Brain pericyte (primary cell): ENCODE data around the gene DNMBP.
"Not testable (repeated sequence)": the region's sequence is repeated elsewhere in the genome, so short reads cannot be mapped to it uniquely, and the experiment has no call there.

Experiments
- DNase-seq: peaks from one replicate; pipeline ENCODE4 v3.0.0-alpha.2; 2012; ENCODE audit warnings: low read depth, low spot score

The DNMBP gene

DNA sequence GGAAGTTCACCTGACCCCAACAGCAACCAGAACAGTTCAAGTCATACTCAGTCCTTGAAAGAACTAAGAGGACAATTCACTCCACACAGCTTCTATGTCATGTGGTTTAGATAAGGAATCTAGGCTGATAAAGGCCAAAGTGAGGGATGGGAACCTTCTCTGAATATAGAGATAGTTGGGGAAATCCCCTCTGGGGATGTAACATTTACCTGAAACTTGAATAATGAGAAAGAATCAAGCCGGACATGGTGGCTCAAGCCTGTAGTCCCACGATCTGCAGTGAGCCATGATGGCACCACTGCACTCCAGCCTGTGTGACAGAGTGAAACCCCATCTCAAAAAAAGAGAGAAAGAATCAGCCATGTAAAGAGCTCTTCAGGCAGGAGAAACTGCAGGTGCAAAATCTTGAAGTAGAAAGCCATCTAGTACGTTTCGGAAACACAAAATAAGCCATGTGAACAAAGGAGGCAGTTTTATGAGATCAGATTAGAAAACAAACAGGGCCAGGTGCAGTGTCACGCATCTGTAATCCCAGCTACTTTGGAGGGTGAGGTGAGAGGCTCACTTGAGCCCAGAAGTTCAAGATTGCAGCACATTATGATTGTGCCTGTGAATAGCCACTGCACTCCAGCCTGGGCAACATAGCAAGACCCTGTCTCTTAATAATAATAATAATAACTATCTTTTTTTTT is 4.5 kb upstream of the DNMBP start:
- DNase-seq: no peak

DNA sequence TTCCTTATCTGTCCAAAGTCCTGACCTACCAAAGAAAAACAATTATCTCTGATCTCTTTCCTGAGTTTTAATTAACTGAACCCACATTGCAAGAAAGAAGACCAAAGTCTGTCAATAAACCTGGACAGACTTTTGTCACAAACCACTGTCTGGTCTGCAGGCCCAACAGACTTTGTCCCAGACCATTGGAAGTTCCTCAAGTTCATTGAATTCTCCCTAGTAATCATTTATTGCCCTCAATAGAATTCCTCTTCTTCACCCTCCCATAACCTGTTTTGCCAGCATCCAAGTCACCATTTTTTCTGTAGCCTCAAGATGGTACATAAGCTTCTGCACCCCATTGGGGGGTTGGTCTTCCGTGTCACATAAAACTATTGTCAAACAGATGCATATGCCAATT is 3.9 kb upstream of the DNMBP start:
- no peak for DNase-seq

GRCh38 chr10:100011906-100012305 is 2.2 kb upstream of the DNMBP start:
- not testable (repeated sequence) for DNase-seq

- DNase-seq: no peak
Observed at GRCh38 chr10:100009283-100009792, 409 bp downstream of the DNMBP start.

GRCh38 chr10:100008708-100009282 is 952 bp downstream of the DNMBP start:
- no peak for DNase-seq

DNA sequence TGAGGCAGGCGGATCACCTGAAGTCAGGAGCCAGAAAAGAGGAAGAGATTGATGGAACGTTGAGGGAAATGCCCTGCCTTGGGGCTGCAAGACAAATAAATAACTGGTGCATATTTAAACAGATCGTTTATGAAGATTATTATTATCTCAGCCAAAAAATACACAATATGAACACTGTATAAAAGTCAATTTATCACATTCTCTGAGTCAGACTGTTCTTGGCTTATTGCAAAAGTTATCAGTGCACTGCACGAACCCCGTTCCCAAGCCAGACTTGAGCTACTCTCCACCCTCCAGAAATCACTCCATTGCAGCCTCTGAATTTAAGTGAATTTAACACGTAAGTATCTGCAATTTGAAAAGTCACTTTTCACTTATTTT is 1.6 kb downstream of the DNMBP start:
- no peak for DNase-seq

DNA sequence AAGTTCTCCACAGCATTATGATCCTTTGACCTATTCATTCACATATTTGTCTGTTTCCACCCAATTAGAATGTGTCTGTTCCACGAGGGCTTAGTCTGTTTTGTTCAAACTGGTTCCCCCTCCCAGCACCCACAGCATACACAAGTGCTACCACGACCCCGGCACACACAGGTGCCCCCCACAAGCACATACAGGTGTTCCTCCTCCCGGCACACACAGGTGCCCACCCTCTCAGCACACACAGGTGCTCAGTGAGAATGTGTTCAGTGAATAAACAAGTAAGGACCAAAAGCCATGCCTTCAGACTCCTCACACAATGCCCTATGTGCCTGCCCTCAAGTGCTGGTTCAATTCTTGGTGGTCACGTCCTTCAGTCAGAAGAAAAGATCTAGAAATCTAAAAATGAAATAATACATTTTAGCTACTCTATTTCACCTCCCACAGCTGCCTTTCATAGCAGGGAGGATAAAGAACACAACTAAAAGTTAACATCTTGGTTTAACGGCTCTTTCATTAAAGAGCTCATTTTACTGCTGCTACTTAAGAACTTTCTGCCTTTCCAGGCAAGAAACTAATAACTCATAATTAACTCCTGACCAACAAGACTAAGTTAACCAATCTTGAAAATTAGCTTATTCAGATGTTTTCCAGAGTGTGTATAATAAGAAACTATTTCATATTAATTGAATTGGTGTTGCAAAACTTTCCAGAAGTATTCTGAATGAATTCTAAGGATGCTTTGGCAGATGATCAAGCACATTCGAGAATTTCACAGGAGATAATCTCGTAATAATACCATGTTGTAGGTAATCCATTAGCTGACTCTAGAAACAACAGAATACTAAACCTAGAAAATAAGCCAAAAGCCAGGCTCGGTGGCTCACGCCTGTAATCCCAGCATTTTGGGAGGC is 2.3 kb downstream of the DNMBP start:
- no peak for DNase-seq

DNA sequence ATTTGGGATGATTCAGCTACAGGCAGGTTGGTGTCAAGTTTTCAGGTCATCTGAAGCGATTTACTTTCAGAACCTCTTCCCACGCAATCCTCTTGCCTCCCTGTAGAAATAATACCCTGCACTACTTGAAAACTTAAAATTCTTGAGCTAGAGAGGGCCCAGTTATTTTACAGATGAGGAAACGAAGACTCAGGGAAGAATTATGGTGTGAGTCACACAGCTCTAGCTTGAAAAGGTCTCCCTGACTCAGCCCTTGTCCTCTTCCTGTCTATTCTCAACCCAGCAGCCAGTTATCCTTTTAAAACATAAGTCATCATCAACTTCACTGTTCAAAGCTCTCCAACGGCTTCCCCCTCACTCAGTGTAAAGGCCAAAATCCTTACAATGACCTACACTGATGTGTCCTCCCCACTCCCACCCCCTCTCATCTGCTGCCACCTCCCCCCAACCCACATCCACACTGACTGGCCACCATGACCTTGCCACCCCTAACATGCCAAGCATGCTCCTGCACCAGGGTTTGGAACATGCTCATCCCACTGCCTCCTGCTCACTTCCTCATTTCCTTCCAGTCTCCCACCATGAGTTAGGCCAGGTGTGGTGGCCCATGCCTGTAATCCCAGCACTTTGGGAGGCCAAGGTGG is 3.4 kb downstream of the DNMBP start:
- peak; percentile 63 for DNase-seq

GRCh38 chr10:100004805-100005510 is 4.8 kb downstream of the DNMBP start:
- DNase-seq: no peak

- DNase-seq: no peak
Observed at GRCh38 chr10:100000109-100000644, 9.6 kb downstream of the DNMBP start.

DNA sequence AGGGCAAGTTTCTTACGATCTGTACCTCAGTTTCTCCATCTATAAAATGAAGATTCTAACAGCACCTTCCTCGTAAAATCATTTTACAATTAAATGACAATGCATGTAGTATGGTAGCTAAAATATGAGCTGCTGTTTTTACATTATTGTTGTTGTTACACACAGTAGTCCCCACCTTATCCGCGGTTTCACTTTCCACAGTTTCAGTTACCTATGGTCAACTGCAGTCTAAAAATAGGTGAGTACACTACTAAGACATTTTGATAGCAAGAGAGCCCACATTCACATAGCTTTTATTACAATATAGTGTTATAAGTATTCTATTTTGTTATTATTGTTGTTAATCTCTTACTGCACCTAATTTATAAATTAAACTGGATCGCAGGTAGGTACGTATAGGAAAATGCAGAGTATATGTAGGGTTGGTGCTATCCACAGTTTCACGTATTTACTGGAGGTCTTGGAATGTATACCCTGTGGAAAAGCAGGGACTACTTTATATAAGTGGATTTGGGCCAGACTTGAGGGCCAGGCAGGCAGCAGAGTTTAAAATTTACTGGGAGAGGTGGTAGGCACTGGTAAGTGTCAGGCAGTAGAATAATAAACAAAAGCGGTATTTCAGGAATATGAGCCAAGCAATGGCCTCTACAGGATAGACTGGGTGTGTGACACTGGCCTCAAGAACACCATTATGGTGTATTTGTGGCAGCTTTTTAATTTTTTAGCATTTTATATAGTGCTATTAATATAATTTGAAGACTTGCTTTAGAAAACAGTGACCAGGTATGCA is 10.2 kb downstream of the DNMBP start:
- no peak for DNase-seq

DNA sequence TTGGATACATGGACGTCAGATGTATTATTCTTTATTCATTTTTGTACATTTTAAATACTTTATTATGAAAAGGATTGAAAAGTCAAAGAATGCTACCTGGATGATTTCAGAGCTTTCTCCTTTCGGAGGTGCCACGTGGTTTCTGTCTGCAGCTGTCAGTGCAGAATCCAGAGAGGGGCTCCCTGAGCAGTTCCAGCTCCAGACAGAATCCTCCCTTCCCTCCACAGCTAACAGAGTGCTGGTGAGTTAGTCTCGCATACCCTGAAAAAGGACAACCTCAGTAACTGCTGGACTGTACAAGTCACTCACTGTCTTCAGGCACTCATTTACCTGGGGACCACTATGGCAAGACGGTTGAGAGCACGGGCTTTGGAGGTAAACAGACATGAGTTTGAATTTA is 10.9 kb downstream of the DNMBP start:
- no peak for DNase-seq

DNA sequence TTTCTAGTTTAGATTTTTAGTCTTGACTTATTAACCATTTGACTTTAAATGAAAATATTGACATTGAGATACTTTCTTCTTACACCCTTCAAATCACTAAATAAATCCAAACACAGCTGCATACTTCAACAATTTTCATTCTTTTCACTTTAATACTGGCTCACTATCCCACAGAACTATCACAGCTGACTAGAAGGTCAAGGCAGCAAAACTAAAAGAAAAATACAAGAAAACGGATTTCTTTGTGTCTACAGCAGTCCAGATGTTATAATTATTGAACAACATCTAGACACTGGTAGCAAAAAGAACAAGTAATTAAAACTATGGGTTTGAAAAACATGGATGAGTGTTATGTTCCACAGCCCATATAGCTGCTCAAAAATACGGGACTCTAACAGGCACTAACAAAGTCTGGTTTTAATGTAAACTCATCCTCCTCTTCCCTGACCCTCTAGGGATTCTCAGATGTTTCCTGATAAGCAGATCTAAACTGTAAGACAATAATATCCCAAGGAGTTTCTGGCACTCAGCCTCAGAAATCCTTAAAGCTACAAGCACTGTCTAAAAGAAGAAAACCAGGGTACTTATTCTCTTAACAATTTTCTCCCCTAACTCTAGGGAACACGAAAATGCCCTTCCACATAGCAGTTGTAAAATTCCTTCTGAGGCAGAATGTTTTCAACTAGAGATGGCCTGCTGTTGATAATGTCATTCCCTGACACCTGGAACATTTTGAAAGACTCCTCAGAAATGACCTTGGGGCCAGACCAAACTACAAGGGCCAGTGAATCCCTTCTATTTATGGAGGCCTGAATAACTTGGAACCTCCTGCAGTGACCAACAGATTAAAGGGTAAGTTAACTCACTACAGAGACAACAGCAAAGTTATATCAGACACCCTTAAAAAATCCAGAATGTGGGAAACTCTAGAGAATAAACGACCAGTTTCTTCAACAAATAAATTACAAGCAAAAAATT is 12.8 kb downstream of the DNMBP start:
- peak; percentile 67 for DNase-seq

- no peak for DNase-seq
Observed at GRCh38 chr10:99995713-99996112, 14.0 kb downstream of the DNMBP start.

DNA sequence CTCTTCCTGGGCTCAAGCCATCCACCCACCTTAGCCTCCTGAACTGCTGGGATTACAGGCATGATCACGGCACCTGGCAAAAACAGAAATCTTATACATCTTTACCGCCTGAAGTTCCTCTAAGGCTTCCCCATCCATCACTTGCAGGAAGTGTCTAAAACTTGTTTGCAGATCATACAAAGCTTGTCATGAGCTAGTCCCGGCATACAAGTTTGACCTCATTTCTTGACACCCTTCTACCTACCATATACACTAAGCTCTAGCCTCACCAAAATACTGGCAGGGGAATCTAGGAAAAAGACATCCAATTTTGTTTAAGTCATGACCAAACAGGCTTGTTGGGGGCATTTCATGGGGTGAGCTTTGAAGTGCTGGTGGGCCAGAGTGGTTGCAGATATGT is 14.5 kb downstream of the DNMBP start:
- no peak for DNase-seq

DNA sequence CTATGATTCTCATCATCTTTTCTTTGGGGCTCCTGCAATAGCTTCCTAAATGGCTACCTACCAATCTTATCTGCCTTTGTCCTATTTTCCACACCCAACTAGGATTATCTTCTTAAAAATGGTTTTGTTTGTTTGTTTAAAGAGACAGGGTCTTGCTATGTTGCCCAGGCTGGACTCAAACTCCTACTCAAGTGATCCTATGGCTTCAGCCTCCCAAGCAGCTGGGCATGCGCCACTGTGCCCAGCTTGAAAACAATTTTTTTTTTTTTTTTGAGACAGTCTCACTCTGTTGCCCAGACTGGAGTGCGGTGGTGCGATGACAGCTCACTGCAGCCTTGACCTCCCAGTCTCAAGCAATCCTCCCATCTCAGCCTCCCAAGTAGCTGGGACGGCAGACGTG is 14.9 kb downstream of the DNMBP start:
- DNase-seq: no peak

DNA sequence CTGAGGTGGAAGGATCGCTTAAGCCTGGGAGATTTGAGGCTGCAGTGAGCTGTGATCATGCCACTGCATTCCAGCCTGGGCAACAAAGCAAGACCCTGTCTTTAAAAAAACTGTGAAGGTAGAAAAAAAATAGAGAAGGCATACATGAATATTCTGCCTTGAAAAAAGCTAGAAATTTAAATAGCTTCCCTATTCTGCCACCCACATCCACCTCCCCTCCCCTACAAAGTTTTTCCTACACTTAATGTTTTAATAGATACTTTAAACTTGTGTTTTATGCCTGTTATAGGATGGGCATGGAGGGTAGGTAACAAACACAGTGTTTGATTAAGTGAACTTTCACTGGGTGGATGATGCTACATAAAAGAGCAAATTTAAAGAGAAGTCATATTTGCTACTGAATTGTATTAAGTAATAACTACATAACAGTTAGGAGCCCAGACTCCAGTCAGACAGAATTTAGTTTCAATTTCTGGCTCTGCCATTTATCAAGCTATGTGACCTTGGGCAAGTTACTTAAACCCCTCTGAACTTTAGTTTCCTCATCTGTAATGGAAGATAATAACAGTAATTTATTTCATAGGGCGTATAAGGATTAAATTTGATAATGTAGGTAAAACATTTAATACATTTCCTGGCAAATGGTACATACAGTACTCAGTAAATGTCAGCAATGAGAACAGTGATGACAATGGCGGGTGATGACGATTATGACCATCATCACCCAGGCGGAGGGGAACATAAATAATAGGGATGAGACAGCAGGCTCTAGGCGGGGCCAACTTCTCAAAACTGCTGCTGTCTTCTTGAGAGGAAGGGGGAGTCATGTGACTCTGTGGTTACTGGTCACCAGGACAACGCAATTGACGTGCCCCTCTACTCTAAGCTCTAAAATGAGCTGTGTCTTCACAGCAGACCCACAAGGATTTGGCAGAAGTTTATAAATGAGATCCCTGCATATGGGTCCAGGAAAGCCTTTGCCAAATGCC is 15.8 kb downstream of the DNMBP start:
- peak; percentile 71 for DNase-seq

- DNase-seq: not testable (repeated sequence)
Observed at GRCh38 chr10:99985637-99986036, 24.1 kb downstream of the DNMBP start.
